AG04449 (cell line): ENCODE measurements around the gene FOXP3.

ENCODE experiments used
- CTCF ChIA-PET: fragments of 350-600 bp; formaldehyde crosslinking; extraction: SDS; loops from one replicate; lab custom pipeline; 2021; ENCODE audit warnings: antibody characterized with exemption; lab: Yijun Ruan, JAX
- POLR2A ChIA-PET: fragments of 400-600, 350-600 bp; formaldehyde crosslinking; extraction: SDS; loops from one replicate; lab custom pipeline; 2020; ENCODE audit warnings: antibody characterized with exemption, inconsistent platforms; lab: Yijun Ruan, JAX
- DNase-seq: peaks from one replicate; pipeline ENCODE4 v3.0.0-alpha.2; 2010; ENCODE audit warnings: low read depth, low spot score
- H3K4me3 ChIP-seq: 2 replicates; pipeline ENCODE4 v1.5.1; 2011; ENCODE audit warnings: low read depth, mild to moderate bottlenecking, control low read depth, low read length
- CTCF ChIP-seq: IDR thresholded peaks from one replicate; pipeline ENCODE4 v1.5.1; 2011; ENCODE audit warnings: mild to moderate bottlenecking, moderate library complexity, low read length, control low read depth, inconsistent platforms; ENCODE audit not compliant: insufficient read depth; ENCODE audit errors: missing control alignments

The FOXP3 gene

GRCh38 chrX:49277535-49277830 is 13.0 kb upstream of the FOXP3 start:
- CTCF ChIA-PET = no interaction called here

GRCh38 chrX:49276671-49277534 is 12.4 kb upstream of the FOXP3 start:
- ChIA-PET CTCF (no interaction called here), POLR2A (no interaction called here)
- DNase-seq = no peak
- no peak for TF ChIP-seq CTCF
- no peak overlapping the region for H3K4me3 ChIP-seq

More at GRCh38 chrX:49277535-49277830, 13.0 kb upstream of the FOXP3 start:
- POLR2A ChIA-PET = no interaction called here
- no peak overlapping the region for H3K4me3 ChIP-seq
- TF ChIP-seq CTCF = no peak
- no peak for DNase-seq

GRCh38 chrX:49276207-49276606 is 11.7 kb upstream of the FOXP3 start:
- CTCF ChIA-PET = interaction anchor here (1.1 kb wide), 1 partner anchor 83 kb away, joined by 3 read pairs; no protein-coding TSS in a partner anchor

GRCh38 chrX:49273181-49273727 is 8.7 kb upstream of the FOXP3 start:
- DNase-seq = no peak
- no peak overlapping the region for H3K4me3 ChIP-seq
- no peak for TF ChIP-seq CTCF
- CTCF ChIA-PET = interaction anchor here (1.3 to 1.5 kb wide), 2 partner anchors 10 to 18 kb away, joined by 3 read pairs; no protein-coding TSS in a partner anchor
- POLR2A ChIA-PET = no interaction called here

More at GRCh38 chrX:49276207-49276606, 11.7 kb upstream of the FOXP3 start:
- DNase-seq = no peak
- no peak for TF ChIP-seq CTCF
- no peak overlapping the region for H3K4me3 ChIP-seq
- POLR2A ChIA-PET = no interaction called here

GRCh38 chrX:49272421-49272820 is 7.9 kb upstream of the FOXP3 start:
- CTCF ChIA-PET = interaction anchor here (0.9 to 1.3 kb wide), 2 partner anchors 19 to 80 kb away, joined by 3 read pairs; no protein-coding TSS in a partner anchor
- DNase-seq = no peak
- no peak overlapping the region for H3K4me3 ChIP-seq
- POLR2A ChIA-PET = no interaction called here
- no peak for TF ChIP-seq CTCF

GRCh38 chrX:49271341-49271740 is 6.8 kb upstream of the FOXP3 start:
- ChIA-PET POLR2A (no interaction called here), CTCF (no interaction called here)
- H3K4me3 ChIP-seq = no peak overlapping the region
- no peak for TF ChIP-seq CTCF
- no peak for DNase-seq
